Epithelial cell of esophagus (primary cell): ENCODE measurements around the gene CCDC40.

Experiments
- DNase-seq: peaks from one replicate; pipeline ENCODE4 v3.0.0; 2010; ENCODE audit warnings: low read depth
- H3K4me3 ChIP-seq: 2 replicates; pipeline ENCODE4 v1.5.1; 2011; ENCODE audit warnings: mild to moderate bottlenecking, low read length, control low read depth
- CTCF ChIP-seq: IDR thresholded peaks from 2 replicates; pipeline ENCODE4 v1.5.1; 2011; ENCODE audit warnings: low read depth, mild to moderate bottlenecking, low read length, control low read depth, inconsistent platforms; ENCODE audit not compliant: insufficient read depth; ENCODE audit errors: missing control alignments

Gene CCDC40

DNA sequence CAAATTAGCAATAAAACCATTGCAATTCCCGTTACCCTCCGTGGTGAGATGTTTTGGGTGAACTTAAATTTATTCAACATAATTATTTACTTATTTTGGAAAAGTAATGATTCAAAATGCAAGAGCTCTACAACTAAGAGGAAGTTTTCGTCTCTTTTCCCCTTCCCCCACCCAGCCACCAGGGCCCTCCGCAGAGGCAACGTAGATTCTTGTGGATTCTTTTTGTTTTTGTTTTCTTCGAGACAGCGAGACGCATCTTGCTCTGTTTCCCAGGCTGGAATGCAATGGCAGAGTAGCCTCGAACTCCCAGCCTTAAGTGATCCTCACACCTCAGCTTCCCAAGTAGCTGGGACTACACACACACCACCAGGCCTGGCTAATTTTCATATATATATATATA, 19.2 kb downstream of the CCDC40 start:
- TF ChIP-seq CTCF, result no peak
- no peak overlapping the region for H3K4me3 ChIP-seq
- DNase-seq, result no peak

DNA sequence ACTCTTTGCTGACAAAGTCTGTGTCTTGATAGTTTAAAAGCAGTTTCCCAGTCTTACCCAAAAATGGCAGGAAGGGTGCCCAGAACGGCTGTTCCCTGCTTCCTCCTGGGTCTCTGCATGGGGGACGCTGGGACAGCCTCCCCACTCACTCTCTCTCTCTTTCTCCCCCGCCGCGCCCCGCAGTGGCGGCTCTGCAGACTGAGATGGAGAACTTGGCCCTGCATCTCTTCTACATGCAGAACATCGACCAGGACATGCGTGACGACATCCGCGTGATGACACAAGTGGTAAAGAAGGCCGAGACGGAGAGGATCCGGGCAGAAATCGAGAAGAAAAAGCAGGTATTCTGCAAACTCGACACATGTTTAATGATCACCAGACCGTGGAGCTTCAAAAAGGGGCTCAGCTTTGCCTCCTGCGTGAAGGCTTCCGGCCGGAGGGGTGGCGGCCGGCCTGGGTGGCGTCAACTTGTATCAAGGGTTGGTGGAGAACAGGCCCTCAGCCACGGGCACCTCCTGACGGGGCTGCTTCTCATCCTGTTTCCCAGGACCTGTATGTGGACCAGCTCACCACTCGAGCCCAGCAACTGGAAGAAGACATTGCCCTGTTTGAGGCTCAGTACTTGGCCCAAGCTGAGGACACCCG, 22.0 kb downstream of the CCDC40 start:
- no peak for TF ChIP-seq CTCF
- no peak for DNase-seq
- H3K4me3 ChIP-seq, result no peak overlapping the region

GRCh38 chr17:80060644-80061043, 24.2 kb downstream of the CCDC40 start:
- DNase-seq, result no peak
- no peak for TF ChIP-seq CTCF
- no peak overlapping the region for H3K4me3 ChIP-seq

- TF ChIP-seq CTCF, result no peak
- no peak overlapping the region for H3K4me3 ChIP-seq
- DNase-seq, result no peak
Observed at GRCh38 chr17:80061421-80061820, 25.0 kb downstream of the CCDC40 start.

GRCh38 chr17:80063830-80064585, 27.6 kb downstream of the CCDC40 start:
- peak; percentile 66 for DNase-seq
- H3K4me3 ChIP-seq, result no peak overlapping the region
- no peak for TF ChIP-seq CTCF

- no peak for DNase-seq
- TF ChIP-seq CTCF, result no peak
- no peak overlapping the region for H3K4me3 ChIP-seq
Observed at GRCh38 chr17:80064696-80065095, 28.3 kb downstream of the CCDC40 start.
